HepG2 (cell line): ENCODE measurements around the gene GADD45A. TPM values are rescaled to one million over a fixed set of nuclear protein-coding genes. Genes with fewer than 3 reads are reported as not detected.

Experiments used
- AGO2 ChIP-seq: fragments of 200-400 bp; formaldehyde crosslinking; optimal IDR thresholded peaks from 2 replicates; pipeline ENCODE3; 2017; ENCODE audit warnings: mild to moderate bottlenecking, low read depth, low read length, moderate library complexity
- FOXA1 ChIP-seq, 2 experiments: fragments of 450-650 bp in 1 of 2; sonication (generic) in 1 of 2; formaldehyde crosslinking in 1 of 2; IDR thresholded peaks; 2 replicates each; pipeline versions ENCODE4 v1.4.0 to v1.6.1; 2016 to 2020; ENCODE audit warnings: missing genetic modification reagents in 1 of 2
- IRF9 ChIP-seq: sonication (generic); formaldehyde crosslinking; IDR thresholded peaks from 2 replicates; pipeline ENCODE4 v1.8.0; 2022; ENCODE audit warnings: missing genetic modification reagents, mild to moderate bottlenecking, borderline replicate concordance
- NR2F1 ChIP-seq, 2 experiments: fragments of 450-650 bp in 1 of 2; formaldehyde crosslinking in 1 of 2; IDR thresholded peaks; 2 replicates each; pipeline versions ENCODE4 v1.5.0 to v1.6.1; 2016 to 2020; ENCODE audit warnings: mild to moderate bottlenecking in 1 of 2, missing compliant biosample characterization in 1 of 2, missing genetic modification reagents in 1 of 2, moderate library complexity in 1 of 2
- PBX3 ChIP-seq: sonication (generic); formaldehyde crosslinking; IDR thresholded peaks from 2 replicates; pipeline ENCODE4 v1.8.1; 2023; ENCODE audit warnings: missing genetic modification reagents, inconsistent platforms, borderline replicate concordance
- SKI ChIP-seq: fragments of 450-650 bp; IDR thresholded peaks from one replicate; pipeline ENCODE4 v1.6.1; 2018; ENCODE audit warnings: mild to moderate bottlenecking; ENCODE audit not compliant: partially characterized antibody
- ZC3H13 ChIP-seq: sonication (generic); formaldehyde crosslinking; IDR thresholded peaks from 2 replicates; pipeline ENCODE4 v1.8.1; 2023; ENCODE audit warnings: mild to moderate bottlenecking, missing genetic modification reagents, moderate library complexity
- ZNF607 ChIP-seq: sonication (generic); formaldehyde crosslinking; IDR thresholded peaks from 2 replicates; pipeline ENCODE4 v1.5.1; 2020; ENCODE audit warnings: missing genetic modification reagents, mild to moderate bottlenecking, borderline replicate concordance
- ZNF670 ChIP-seq: sonication (generic); formaldehyde crosslinking; IDR thresholded peaks from 2 replicates; pipeline ENCODE4 v1.8.0; 2022; ENCODE audit warnings: mild to moderate bottlenecking, missing genetic modification reagents, borderline replicate concordance
- ZNF7 ChIP-seq: IDR thresholded peaks from 2 replicates; pipeline ENCODE4 v1.6.1; 2016; ENCODE audit warnings: missing biosample characterization, missing genetic modification reagents
- ZNF766 ChIP-seq: sonication (generic); formaldehyde crosslinking; IDR thresholded peaks from 2 replicates; pipeline ENCODE4 v1.5.0; 2020; ENCODE audit warnings: missing genetic modification reagents, borderline replicate concordance
- ZNF839 ChIP-seq: sonication (generic); formaldehyde crosslinking; IDR thresholded peaks from 2 replicates; pipeline ENCODE4 v1.4.0; 2020; ENCODE audit warnings: missing genetic modification reagents, mild to moderate bottlenecking, borderline replicate concordance
- polyA plus RNA-seq, 8 experiments: library from polyadenylated mRNA; depleted of rRNA in 3 of 8; stranded (reverse) in 7 of 8; unstranded in 1 of 8; fragments of >200 nt; fragmentation: Illumina TruSeq in 4 of 8; extraction: Trizol in 4 of 8; gene quantifications; 2 replicates each; pipeline versions ENCODE4 v1.2.1 to v1.2.3, GENCODE V29; 2011 to 2016; ENCODE audit warnings: low read depth in 4 of 8, missing spikeins in 1 of 8, mixed read lengths in 1 of 8; ENCODE audit not compliant: insufficient read depth in 1 of 8
- total RNA-seq, 5 experiments: library from RNA; depleted of rRNA; stranded (reverse); fragments of >200 nt; fragmentation: Illumina TruSeq; extraction: Trizol; gene quantifications; 2 replicates each; pipeline ENCODE4 v1.2.3, GENCODE V29; 2016; ENCODE audit warnings: low read depth in 1 of 5
- TF ChIP-seq, protein P1 (sequence below): sonication (generic); formaldehyde crosslinking; IDR thresholded peaks from 2 replicates; pipeline ENCODE4 v1.5.1; 2020; ENCODE audit warnings: mild to moderate bottlenecking, missing genetic modification reagents, borderline replicate concordance
- TF ChIP-seq, protein P2 (sequence below), 2 experiments: IDR thresholded peaks; 2 replicates each; pipeline ENCODE4 v1.6.1; 2011 to 2012; ENCODE audit warnings: low read length in 2 of 2, borderline replicate concordance in 1 of 2, low read depth in 1 of 2, mild to moderate bottlenecking in 1 of 2, moderate library complexity in 1 of 2

Gene GADD45A
- total and polyA plus RNA-seq, 2 of the 13 experiments (the other 11 are each of a cell fraction or from before 2014, with no cell fraction given): 33.2 to 46.2 TPM

GRCh38 chr1:67700692-67701410 lies 15.8 kb downstream of the GADD45A start (continued):
- TF ChIP-seq PBX3 (no peak), IRF9 (CRISPR knock-in tag) (peak; percentile 78; the same call in 1 of the 2 replicates), ZNF670 (CRISPR knock-in tag) (peak; percentile 75), ZNF839 (no peak), AGO2 (no peak), ZC3H13 (CRISPR knock-in tag) (0 out of 2 replicates have a peak, but pooled peaks have one; percentile 39), ZNF7 (CRISPR knock-in tag) (no peak), FOXA1 (IDR thresholded peaks at IDR 0.05) (no peak), FOXA1 (CRISPR knock-in tag; IDR thresholded peaks at IDR 0.05) (peak; percentile 84), ZNF766 (CRISPR knock-in tag) (no peak), NR2F1 (CRISPR knock-in tag; IDR thresholded peaks at IDR 0.05) (peak; percentile 73 to 83), ZNF607 (peak; percentile 6; the same call in 1 of the 2 replicates), SKI (peak; percentile 75)
- TF ChIP-seq, protein P1, sequence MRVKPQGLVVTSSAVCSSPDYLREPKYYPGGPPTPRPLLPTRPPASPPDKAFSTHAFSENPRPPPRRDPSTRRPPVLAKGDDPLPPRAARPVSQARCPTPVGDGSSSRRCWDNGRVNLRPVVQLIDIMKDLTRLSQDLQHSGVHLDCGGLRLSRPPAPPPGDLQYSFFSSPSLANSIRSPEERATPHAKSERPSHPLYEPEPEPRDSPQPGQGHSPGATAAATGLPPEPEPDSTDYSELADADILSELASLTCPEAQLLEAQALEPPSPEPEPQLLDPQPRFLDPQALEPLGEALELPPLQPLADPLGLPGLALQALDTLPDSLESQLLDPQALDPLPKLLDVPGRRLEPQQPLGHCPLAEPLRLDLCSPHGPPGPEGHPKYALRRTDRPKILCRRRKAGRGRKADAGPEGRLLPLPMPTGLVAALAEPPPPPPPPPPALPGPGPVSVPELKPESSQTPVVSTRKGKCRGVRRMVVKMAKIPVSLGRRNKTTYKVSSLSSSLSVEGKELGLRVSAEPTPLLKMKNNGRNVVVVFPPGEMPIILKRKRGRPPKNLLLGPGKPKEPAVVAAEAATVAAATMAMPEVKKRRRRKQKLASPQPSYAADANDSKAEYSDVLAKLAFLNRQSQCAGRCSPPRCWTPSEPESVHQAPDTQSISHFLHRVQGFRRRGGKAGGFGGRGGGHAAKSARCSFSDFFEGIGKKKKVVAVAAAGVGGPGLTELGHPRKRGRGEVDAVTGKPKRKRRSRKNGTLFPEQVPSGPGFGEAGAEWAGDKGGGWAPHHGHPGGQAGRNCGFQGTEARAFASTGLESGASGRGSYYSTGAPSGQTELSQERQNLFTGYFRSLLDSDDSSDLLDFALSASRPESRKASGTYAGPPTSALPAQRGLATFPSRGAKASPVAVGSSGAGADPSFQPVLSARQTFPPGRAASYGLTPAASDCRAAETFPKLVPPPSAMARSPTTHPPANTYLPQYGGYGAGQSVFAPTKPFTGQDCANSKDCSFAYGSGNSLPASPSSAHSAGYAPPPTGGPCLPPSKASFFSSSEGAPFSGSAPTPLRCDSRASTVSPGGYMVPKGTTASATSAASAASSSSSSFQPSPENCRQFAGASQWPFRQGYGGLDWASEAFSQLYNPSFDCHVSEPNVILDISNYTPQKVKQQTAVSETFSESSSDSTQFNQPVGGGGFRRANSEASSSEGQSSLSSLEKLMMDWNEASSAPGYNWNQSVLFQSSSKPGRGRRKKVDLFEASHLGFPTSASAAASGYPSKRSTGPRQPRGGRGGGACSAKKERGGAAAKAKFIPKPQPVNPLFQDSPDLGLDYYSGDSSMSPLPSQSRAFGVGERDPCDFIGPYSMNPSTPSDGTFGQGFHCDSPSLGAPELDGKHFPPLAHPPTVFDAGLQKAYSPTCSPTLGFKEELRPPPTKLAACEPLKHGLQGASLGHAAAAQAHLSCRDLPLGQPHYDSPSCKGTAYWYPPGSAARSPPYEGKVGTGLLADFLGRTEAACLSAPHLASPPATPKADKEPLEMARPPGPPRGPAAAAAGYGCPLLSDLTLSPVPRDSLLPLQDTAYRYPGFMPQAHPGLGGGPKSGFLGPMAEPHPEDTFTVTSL (CRISPR knock-in tag): peak; percentile 92
- TF ChIP-seq, protein P2, sequence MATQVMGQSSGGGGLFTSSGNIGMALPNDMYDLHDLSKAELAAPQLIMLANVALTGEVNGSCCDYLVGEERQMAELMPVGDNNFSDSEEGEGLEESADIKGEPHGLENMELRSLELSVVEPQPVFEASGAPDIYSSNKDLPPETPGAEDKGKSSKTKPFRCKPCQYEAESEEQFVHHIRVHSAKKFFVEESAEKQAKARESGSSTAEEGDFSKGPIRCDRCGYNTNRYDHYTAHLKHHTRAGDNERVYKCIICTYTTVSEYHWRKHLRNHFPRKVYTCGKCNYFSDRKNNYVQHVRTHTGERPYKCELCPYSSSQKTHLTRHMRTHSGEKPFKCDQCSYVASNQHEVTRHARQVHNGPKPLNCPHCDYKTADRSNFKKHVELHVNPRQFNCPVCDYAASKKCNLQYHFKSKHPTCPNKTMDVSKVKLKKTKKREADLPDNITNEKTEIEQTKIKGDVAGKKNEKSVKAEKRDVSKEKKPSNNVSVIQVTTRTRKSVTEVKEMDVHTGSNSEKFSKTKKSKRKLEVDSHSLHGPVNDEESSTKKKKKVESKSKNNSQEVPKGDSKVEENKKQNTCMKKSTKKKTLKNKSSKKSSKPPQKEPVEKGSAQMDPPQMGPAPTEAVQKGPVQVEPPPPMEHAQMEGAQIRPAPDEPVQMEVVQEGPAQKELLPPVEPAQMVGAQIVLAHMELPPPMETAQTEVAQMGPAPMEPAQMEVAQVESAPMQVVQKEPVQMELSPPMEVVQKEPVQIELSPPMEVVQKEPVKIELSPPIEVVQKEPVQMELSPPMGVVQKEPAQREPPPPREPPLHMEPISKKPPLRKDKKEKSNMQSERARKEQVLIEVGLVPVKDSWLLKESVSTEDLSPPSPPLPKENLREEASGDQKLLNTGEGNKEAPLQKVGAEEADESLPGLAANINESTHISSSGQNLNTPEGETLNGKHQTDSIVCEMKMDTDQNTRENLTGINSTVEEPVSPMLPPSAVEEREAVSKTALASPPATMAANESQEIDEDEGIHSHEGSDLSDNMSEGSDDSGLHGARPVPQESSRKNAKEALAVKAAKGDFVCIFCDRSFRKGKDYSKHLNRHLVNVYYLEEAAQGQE (IDR thresholded peaks at IDR 0.05; ENCODE audit: borderline replicate concordance in 1 of 2, low read depth in 1 of 2, low read length in 2 of 2): no peak; a peak in 1 of 4 replicates
